HepG2 (cell line): ENCODE measurements around the gene SLC39A3.

Experiments used
- AFF4 ChIP-seq: sonication (generic); formaldehyde crosslinking; IDR thresholded peaks from 2 replicates; pipeline ENCODE4 v1.4.0; 2020; ENCODE audit warnings: missing genetic modification reagents
- CBX1 ChIP-seq: IDR thresholded peaks from one replicate; pipeline ENCODE4 v1.6.1; 2016; ENCODE audit warnings: antibody characterized with exemption, low read depth
- CTCF ChIP-seq: sonication (generic); formaldehyde crosslinking; IDR thresholded peaks from 2 replicates; pipeline ENCODE4 v1.5.0; 2020; ENCODE audit warnings: mild to moderate bottlenecking, missing genetic modification reagents, moderate library complexity
- FOXM1 ChIP-seq: sonication (generic); formaldehyde crosslinking; IDR thresholded peaks from 2 replicates; pipeline ENCODE4 v1.5.0; 2020; ENCODE audit warnings: missing genetic modification reagents
- MEIS2 ChIP-seq: sonication (generic); formaldehyde crosslinking; IDR thresholded peaks from 2 replicates; pipeline ENCODE4 v1.9.0; 2021; ENCODE audit warnings: mild to moderate bottlenecking, missing genetic modification reagents
- POLR2AphosphoS5 ChIP-seq: IDR thresholded peaks from 2 replicates; pipeline ENCODE4 v1.6.1; 2012; ENCODE audit warnings: low read depth, low read length
- TF ChIP-seq, protein P1 (sequence below): sonication (generic); formaldehyde crosslinking; IDR thresholded peaks from 2 replicates; pipeline ENCODE4 v1.4.0; 2020; ENCODE audit warnings: missing genetic modification reagents

- TF ChIP-seq POLR2AphosphoS5 (no peak), AFF4 (CRISPR knock-in tag) (peak; percentile 86; the same call in 1 of the 2 replicates), CBX1 (peak; percentile 49), CTCF (CRISPR knock-in tag) (peak; percentile 27; the same call in 1 of the 2 replicates), MEIS2 (CRISPR knock-in tag) (peak; percentile 98), FOXM1 (CRISPR knock-in tag) (no peak)
- TF ChIP-seq, protein P1, sequence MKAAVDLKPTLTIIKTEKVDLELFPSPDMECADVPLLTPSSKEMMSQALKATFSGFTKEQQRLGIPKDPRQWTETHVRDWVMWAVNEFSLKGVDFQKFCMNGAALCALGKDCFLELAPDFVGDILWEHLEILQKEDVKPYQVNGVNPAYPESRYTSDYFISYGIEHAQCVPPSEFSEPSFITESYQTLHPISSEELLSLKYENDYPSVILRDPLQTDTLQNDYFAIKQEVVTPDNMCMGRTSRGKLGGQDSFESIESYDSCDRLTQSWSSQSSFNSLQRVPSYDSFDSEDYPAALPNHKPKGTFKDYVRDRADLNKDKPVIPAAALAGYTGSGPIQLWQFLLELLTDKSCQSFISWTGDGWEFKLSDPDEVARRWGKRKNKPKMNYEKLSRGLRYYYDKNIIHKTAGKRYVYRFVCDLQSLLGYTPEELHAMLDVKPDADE, result peak; percentile 83; the same call in 1 of the 2 replicates
Observed at GRCh38 chr19:2739602-2740313, at the start of gene SLC39A3.
